ENCODE results near the gene BIRC5.
"Not testable (repeated sequence)": the region's sequence is repeated elsewhere in the genome, so short reads cannot be mapped to it uniquely, and the experiment has no call there.

Gene BIRC5

DNA sequence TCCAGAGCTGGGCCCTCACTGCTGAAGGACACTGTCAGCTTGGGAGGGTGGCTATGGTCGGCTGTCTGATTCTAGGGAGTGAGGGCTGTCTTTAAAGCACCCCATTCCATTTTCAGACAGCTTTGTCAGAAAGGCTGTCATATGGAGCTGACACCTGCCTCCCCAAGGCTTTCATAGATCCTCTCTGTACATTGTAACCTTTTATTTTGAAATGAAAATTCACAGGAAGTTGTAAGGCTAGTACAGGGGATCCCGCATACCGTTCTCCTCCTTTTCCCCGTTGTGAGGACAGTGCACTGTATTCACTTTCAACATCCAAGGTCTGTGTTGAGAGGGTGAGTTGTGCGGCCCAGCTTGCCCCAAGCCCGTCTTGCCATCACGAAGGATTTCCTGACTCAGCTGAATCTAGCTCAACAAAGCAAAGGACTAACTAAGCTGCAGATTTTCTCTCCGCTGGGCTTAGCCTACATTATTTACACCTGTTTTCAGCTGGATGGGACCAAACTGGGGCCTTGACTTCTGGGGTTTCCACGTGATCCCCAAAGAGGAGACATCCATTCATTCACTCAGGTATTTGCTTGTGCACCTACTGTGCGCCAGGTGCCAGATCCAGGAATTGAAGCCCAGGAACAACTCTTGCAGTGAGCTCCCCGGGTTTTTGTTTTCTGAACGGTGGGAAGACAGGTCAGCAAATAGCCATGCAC lies 12.2 kb downstream of the BIRC5 start:
- DNase-seq, result no peak

GRCh38 chr17:78226759-78227454 lies 12.9 kb downstream of the BIRC5 start:
- DNase-seq, result no peak

DNA sequence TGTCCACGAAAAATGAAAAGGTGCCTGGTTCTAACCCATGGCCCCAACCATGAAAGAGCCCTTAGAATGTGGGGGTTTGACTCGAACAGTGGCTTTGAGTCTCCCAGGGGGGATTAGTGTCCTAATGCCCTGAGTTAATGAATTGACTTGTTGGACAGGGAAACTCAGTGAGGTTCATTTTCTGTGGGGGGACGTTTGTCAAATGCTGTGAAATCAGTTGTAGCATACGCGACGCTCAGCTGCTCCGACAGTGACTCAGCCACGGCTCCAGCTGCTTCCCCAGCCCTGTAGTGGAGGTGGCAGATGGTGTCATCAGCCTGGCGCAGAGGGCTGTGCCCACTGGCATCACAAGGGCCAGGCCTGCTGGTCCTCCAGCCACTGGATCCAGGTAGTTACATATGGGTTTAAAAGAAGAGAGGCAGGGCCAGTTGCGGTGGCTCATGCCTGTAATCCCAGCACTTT lies 13.4 kb downstream of the BIRC5 start:
- no peak for DNase-seq

GRCh38 chr17:78228176-78228575 lies 14.1 kb downstream of the BIRC5 start:
- no peak for DNase-seq

- no peak for DNase-seq
These were observed 16.4 kb downstream of the BIRC5 start for GRCh38 chr17:78230252-78230962.

GRCh38 chr17:78230996-78231935 lies 17.2 kb downstream of the BIRC5 start, which contains the start of gene TMEM235:
Gene TMEM235, plus strand, starts transcription at chr17:78231631. Its CDS starts 393 bp downstream, at chr17:78232024.
- no peak for DNase-seq

GRCh38 chr17:78231991-78232858 lies 18.2 kb downstream of the BIRC5 start:
- DNase-seq, result no peak

DNA sequence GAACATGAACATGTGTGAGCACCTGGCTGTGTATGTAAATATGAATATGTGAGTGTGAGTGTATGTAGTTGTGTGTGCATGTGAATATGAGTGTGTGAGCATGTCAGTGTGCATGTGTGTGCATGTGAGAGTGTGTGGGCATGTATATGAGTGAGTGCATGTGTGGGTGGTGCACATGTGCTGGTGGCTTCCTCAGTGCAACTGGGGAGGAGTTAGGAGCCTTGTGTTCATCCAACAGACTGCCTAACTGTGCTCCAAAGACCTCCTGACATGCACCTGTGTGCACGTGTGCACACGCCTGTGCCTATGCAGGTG lies 18.8 kb downstream of the BIRC5 start:
- no peak for DNase-seq

DNA sequence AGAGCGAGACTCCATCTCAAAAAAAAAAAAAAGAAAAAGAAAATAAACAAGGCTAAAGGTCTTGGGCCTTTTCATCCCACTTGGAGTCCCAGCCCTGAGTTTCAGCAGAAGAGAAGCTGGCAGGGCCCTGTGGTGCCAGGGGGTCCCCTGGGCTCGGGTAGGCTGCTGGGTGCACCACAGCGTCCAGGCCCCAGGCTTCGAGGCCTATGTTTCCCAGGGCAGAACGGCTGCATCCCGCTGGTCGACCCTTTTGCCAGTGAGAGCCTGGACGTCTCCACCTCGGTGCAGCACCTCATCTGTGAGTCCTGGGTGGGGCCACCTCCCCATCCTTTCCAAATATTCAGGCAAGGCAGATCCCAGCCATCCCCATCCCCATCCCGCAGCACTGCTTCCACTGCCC lies 19.6 kb downstream of the BIRC5 start:
- DNase-seq, result no peak

GRCh38 chr17:78234261-78234865 lies 20.3 kb downstream of the BIRC5 start:
- no peak for DNase-seq

GRCh38 chr17:78235022-78235421 lies 21.0 kb downstream of the BIRC5 start:
- not testable (repeated sequence) for DNase-seq

GRCh38 chr17:78235885-78236284 lies 21.8 kb downstream of the BIRC5 start:
- DNase-seq, result no peak

DNA sequence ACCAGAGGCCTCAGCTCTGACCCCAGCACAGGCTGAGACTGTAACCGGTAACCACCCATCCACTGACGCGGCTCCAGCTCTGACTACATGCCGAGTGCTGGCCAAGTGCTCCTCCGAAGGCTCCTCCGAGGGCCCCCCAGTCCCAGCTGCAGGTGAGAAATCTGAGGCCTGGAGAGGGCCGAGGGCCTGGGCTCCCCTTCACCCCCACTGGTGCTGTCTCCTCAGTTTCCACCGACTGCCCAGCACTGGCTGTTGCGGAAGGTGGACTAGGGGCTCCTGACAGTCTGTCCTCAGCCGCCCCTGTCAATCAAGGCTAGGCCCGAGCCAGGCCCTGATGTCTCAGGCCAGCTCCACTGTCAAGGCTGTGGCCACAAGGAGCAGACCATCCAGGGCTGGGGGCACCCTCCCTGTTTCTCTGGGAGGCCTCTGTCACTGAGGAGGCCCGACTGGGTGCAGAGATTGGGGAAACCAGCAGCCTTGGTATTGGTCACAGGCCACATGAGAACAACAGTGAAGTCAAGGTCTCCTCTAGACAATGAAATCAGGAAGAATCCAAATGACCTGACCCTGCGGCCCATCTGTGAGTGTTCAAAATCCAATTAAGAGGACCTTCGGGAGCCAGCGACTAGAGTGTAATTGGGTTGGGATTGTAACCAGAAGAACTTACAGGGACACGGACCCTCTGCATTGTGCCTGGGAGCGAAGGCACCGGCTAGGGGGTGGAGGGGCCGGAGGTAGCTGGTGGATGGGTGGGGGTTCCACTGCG lies 22.5 kb downstream of the BIRC5 start:
- no peak for DNase-seq

DNA sequence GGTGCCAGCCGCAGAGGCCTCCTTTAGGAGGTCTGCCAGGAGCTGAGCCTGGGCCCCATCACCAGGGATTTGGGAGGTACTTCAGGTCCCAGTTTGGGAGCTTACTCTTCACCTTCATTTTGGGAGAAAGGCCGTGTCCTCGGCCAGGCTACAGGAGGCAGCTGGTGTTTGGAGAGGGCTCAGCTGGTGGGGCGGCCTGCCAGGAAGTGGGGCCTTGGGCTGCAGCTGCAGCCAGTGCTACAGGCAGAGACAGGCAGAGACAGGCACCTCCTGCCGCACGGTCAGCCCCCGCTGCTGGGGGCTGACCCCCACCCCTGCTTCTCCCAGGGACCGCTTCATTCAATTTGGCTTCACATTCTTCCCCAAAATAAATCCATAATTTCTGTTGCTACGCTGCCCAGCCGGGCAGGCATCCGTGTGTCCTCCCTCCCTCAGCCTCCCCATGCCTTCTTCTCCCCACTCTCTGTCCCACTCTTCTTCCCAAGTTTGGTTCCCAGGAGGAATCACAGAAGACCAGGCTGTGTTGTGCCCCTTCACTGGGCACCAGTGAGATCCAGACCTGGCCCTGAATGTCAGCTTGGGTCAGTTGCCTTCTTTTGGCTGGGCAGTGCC lies 23.5 kb downstream of the BIRC5 start:
- no peak for DNase-seq

DNA sequence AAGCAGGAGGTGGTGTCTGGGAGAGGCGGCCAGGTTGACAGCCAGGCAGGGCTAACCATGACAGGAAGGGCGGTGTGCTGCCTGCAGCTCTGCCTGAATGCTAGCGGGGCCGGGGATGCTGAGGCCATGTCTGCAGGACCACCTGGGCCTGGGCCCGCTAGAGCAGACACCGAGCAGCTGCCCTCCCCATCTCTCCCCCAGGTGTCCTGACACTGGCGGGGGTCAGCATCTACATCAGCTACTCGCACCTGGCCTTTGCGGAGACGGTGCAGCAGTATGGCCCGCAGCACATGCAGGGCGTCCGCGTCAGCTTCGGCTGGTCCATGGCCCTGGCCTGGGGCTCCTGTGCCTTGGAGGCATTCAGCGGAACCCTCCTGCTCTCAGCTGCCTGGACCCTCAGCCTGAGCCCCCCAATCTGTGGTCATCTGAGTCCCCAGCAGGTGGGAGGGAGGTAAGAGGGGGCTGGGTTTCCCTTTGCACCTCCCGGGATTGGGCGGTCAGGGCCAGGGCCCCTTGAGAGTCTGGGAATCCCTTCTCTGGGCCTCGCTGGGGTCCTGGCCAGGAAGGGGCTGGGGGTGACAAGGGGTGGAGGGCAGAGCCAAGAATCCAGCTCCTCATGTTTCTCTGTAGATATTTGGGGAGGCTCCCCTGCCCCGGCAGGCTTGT lies 24.9 kb downstream of the BIRC5 start:
- no peak for DNase-seq

DNA sequence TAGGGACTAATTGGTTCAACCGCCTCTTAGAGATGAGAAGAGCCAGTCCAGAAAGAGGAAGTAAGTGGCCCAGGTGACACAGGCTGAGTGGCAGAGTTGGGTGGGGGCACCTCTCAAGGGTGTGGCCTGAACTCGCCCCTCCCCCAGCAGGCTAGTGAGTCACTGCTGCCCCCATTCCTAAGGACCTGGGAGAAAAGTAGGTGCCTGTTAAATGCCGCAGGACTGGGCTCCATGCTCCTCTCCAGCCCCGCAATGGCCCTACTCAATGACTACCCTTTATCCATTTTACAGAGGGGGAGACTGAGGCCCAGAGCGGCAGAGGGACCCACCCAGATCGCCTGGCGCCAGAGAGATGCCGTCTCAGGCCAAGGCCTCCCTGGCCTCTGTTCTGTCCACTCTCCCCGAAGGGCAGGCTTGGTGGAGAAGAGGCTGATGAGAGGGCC lies 25.5 kb downstream of the BIRC5 start:
- DNase-seq, result no peak

- no peak for DNase-seq
These were observed 26.1 kb downstream of the BIRC5 start for GRCh38 chr17:78240012-78240655.

DNA sequence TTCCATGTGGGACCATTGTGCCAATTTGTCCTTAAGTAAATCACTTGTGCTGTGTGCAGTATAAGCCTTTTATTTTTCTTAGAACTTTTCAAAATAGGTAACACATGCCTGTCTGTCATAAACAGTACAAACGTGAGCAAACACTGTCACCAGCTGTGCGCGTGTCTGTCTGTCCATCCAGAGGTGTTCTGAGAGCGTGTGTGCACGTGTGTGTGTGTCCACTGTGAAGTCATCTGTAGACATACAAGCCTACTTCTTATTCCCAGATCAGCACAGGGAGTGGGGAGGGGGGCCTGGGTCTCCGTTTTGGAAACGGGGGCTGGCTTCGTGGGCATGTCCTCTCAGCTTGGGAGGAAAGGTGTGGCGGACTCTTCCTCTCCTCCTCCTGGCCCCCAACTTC lies 26.8 kb downstream of the BIRC5 start:
- DNase-seq, result no peak

Data from AML-193 (cell line).